Activated B cell treated with CpG ODN at 0.5 μM for 24 hours (primary cell): ENCODE measurements around the gene KCNK2. TPM values are rescaled to one million over a fixed set of nuclear protein-coding genes. Genes with fewer than 3 reads are reported as not detected.
"Not testable (repeated sequence)": the region's sequence is repeated elsewhere in the genome, so short reads cannot be mapped to it uniquely, and the experiment has no call there.

Experiments used
- ATAC-seq: fragments of 200-7000 bp; cut with Tn5 transposase; one replicate; pipeline ENCODE4 v1.10.0; 2021; ENCODE audit warnings: low read depth, mild to moderate bottlenecking, moderate library complexity
- CTCF ChIA-PET: fragments of 350-600 bp; sonication (Branson Sonifier 250); formaldehyde crosslinking; loops from one replicate; lab custom pipeline; 2021; ENCODE audit warnings: antibody characterized with exemption; lab: Charles Lee
- POLR2A ChIA-PET: fragments of 350-600 bp; sonication (Branson Sonifier 250); formaldehyde crosslinking; loops from one replicate; lab custom pipeline; 2021; ENCODE audit warnings: antibody characterized with exemption; lab: Charles Lee
- DNase-seq: peaks from one replicate; pipeline ENCODE4 v3.0.0; 2022
- H3K27ac Mint-ChIP-seq: one replicate; pipeline ENCODE4 v1.8.0; 2020; ENCODE audit warnings: mixed read lengths
- H3K27me3 Mint-ChIP-seq: one replicate; pipeline ENCODE4 v1.8.0; 2021; ENCODE audit warnings: mixed read lengths
- H3K36me3 Mint-ChIP-seq: one replicate; pipeline ENCODE4 v1.8.0; 2021; ENCODE audit warnings: low read depth, mixed read lengths
- H3K4me1 Mint-ChIP-seq: one replicate; pipeline ENCODE4 v1.8.0; 2021; ENCODE audit warnings: mixed read lengths
- H3K4me3 Mint-ChIP-seq: one replicate; pipeline ENCODE4 v1.8.0; 2020; ENCODE audit warnings: mild to moderate bottlenecking, mixed read lengths
- H3K9me3 Mint-ChIP-seq: one replicate; pipeline ENCODE4 v1.8.0; 2020; ENCODE audit warnings: mixed read lengths
- CTCF ChIP-seq: fragments of 200-600 bp; IDR thresholded peaks from one replicate; pipeline ENCODE4 v1.8.0; 2022; ENCODE audit warnings: antibody characterized with exemption, mild to moderate bottlenecking
- intact Hi-C: fragments of 100-400 bp; cut with micrococcal nuclease; formaldehyde crosslinking; loops from one replicate; pipeline ENCODE4 v1.15.1; 2024
- total RNA-seq: library from RNA; stranded (reverse); gene quantifications from 2 replicates; pipeline ENCODE4 v1.2.3, GENCODE V29; 2022

KCNK2 gene
- total RNA-seq, 1 donor from 2014 or later = not detected

- Mint-ChIP-seq H3K4me3 (no peak overlapping the region), H3K27me3 (no peaks in the 10 kb centered on the region), H3K27ac (no peak overlapping the region), H3K36me3 (no peaks in the 10 kb centered on the region), H3K9me3 (peaks cover 7% of the 10 kb centered on the region), H3K4me1 (no peaks in the 10 kb centered on the region)
- ChIA-PET CTCF (no interaction called here), POLR2A (no interaction called here)
- intact Hi-C loops = no loop called here
- no peak for TF ChIP-seq CTCF
- ATAC-seq (no peak), DNase-seq (no peak)
Observed at GRCh38 chr1:215146240-215146975, 63.9 kb downstream of the KCNK2 start.

- H3K27ac Mint-ChIP-seq = no peak overlapping the region
- CTCF ChIA-PET = no interaction called here
- H3K4me1 Mint-ChIP-seq = no peaks in the 10 kb centered on the region
- H3K4me3 Mint-ChIP-seq = no peak overlapping the region
- TF ChIP-seq CTCF = no peak
- DNase-seq = no peak
- peaks cover 4% of the 10 kb centered on the region for H3K9me3 Mint-ChIP-seq
- H3K36me3 Mint-ChIP-seq = no peaks in the 10 kb centered on the region
- ATAC-seq = no peak
- no peaks in the 10 kb centered on the region for H3K27me3 Mint-ChIP-seq
- intact Hi-C loops = no loop called here
- POLR2A ChIA-PET = no interaction called here
Observed at GRCh38 chr1:215147024-215147423, 64.5 kb downstream of the KCNK2 start.

- TF ChIP-seq CTCF = no peak
- Mint-ChIP-seq H3K4me3 (no peak overlapping the region), H3K27me3 (no peaks in the 10 kb centered on the region), H3K36me3 (no peaks in the 10 kb centered on the region), H3K9me3 (no peaks in the 10 kb centered on the region), H3K4me1 (no peaks in the 10 kb centered on the region), H3K27ac (no peak overlapping the region)
- ChIA-PET CTCF (no interaction called here), POLR2A (no interaction called here)
- intact Hi-C loops = no loop called here
- DNase-seq (no peak), ATAC-seq (no peak)
Observed at GRCh38 chr1:215151841-215152549, 69.5 kb downstream of the KCNK2 start.

GRCh38 chr1:215156232-215156631 is 73.7 kb downstream of the KCNK2 start:
- TF ChIP-seq CTCF = no peak
- intact Hi-C loops = no loop called here

GRCh38 chr1:215160351-215160750 is 77.8 kb downstream of the KCNK2 start:
- Mint-ChIP-seq H3K27ac (no peak overlapping the region), H3K36me3 (no peaks in the 10 kb centered on the region), H3K9me3 (peaks cover 6% of the 10 kb centered on the region), H3K27me3 (no peaks in the 10 kb centered on the region), H3K4me1 (no peaks in the 10 kb centered on the region), H3K4me3 (no peak overlapping the region)
- TF ChIP-seq CTCF = no peak
- intact Hi-C loops = no loop called here
- ChIA-PET POLR2A (no interaction called here), CTCF (no interaction called here)
- ATAC-seq = no peak
- no peak for DNase-seq

More at GRCh38 chr1:215156232-215156631, 73.7 kb downstream of the KCNK2 start:
- ChIA-PET CTCF (no interaction called here), POLR2A (no interaction called here)
- H3K9me3 Mint-ChIP-seq = peaks cover 2% of the 10 kb centered on the region
- DNase-seq (no peak), ATAC-seq (no peak)
- H3K4me3 Mint-ChIP-seq = no peak overlapping the region
- H3K27me3 Mint-ChIP-seq = no peaks in the 10 kb centered on the region
- no peaks in the 10 kb centered on the region for H3K4me1 Mint-ChIP-seq
- H3K27ac Mint-ChIP-seq = no peak overlapping the region
- H3K36me3 Mint-ChIP-seq = no peaks in the 10 kb centered on the region

GRCh38 chr1:215163144-215163543 is 80.6 kb downstream of the KCNK2 start:
- ATAC-seq, intact Hi-C loops, H3K4me1 Mint-ChIP-seq, H3K4me3 Mint-ChIP-seq, H3K27ac Mint-ChIP-seq, CTCF ChIA-PET, POLR2A ChIA-PET, H3K9me3 Mint-ChIP-seq, H3K36me3 Mint-ChIP-seq, H3K27me3 Mint-ChIP-seq, DNase-seq: not testable (repeated sequence)
